SJSA1 (cell line): Measurements from ENCODE around the gene TMC6. TPM values are rescaled to one million over a fixed set of nuclear protein-coding genes. Genes with fewer than 3 reads are reported as not detected.

Experiments used
- DNase-seq, 2 experiments: peaks; one replicate each; pipeline ENCODE4 v3.0.0-alpha.2; 2015 to 2020; ENCODE audit warnings: low spot score in 2 of 2, low read depth in 1 of 2
- H3K27ac ChIP-seq: fragments of 250-450 bp; sonication (Bioruptor Pico); 2 replicates; pipeline ENCODE4 v1.5.1; 2020; ENCODE audit warnings: mild to moderate bottlenecking, moderate library complexity
- H3K27me3 ChIP-seq: fragments of 250-450 bp; sonication (Bioruptor Pico); replicated peaks from 2 replicates; pipeline ENCODE4 v1.5.1; 2020; ENCODE audit warnings: mild to moderate bottlenecking, moderate library complexity
- H3K36me3 ChIP-seq: fragments of 250-450 bp; sonication (Bioruptor Pico); 2 replicates; pipeline ENCODE4 v1.5.1; 2020; ENCODE audit warnings: mild to moderate bottlenecking
- H3K4me1 ChIP-seq: fragments of 250-450 bp; sonication (Bioruptor Pico); replicated peaks from 2 replicates; pipeline ENCODE4 v1.6.1; 2021; ENCODE audit warnings: mild to moderate bottlenecking
- H3K4me3 ChIP-seq: fragments of 250-450 bp; sonication (Bioruptor Pico); 2 replicates; pipeline ENCODE4 v1.5.1; 2020; ENCODE audit warnings: mild to moderate bottlenecking
- H3K9me3 ChIP-seq: fragments of 250-450 bp; sonication (Bioruptor Pico); replicated peaks from 2 replicates; pipeline ENCODE4 v1.5.1; 2020; ENCODE audit warnings: mild to moderate bottlenecking
- total RNA-seq: library from RNA; depleted of rRNA; stranded (reverse); fragments of >200 nt; shearing (Covaris generic); gene quantifications from 2 replicates; pipeline ENCODE4 v1.2.3, GENCODE V29; 2014

The TMC6 gene
- total RNA-seq, 1 experiment from 2014 or later, result 0.53 TPM

GRCh38 chr17:78166416-78166815 is 37.9 kb upstream of the TMC6 start:
- no peaks in the 10 kb centered on the region for H3K9me3 ChIP-seq
- peaks cover 8% of the 10 kb centered on the region for H3K36me3 ChIP-seq
- H3K4me3 ChIP-seq, result no peak overlapping the region
- DNase-seq, result no peak
- no peak overlapping the region for H3K27ac ChIP-seq
- H3K27me3 ChIP-seq, result no peaks in the 10 kb centered on the region
- H3K4me1 ChIP-seq, result peaks cover 20% of the 10 kb centered on the region

- Histone ChIP-seq H3K27me3 (no peaks in the 10 kb centered on the region), H3K4me1 (peaks cover 23% of the 10 kb centered on the region), H3K9me3 (no peaks in the 10 kb centered on the region), H3K36me3 (peaks cover 6% of the 10 kb centered on the region; the same call in 1 of the 2 replicates), H3K27ac (no peak overlapping the region), H3K4me3 (no peak overlapping the region)
- no peak for DNase-seq
These were observed 36.4 kb upstream of the TMC6 start for GRCh38 chr17:78164748-78165607.

- no peak overlapping the region for H3K4me3 ChIP-seq
These were observed 35.6 kb upstream of the TMC6 start for GRCh38 chr17:78163881-78164747.

GRCh38 chr17:78159575-78160158 is 31.1 kb upstream of the TMC6 start:
- Histone ChIP-seq H3K27ac (no peak overlapping the region), H3K4me3 (no peak overlapping the region), H3K4me1 (peaks cover 12% of the 10 kb centered on the region), H3K36me3 (no peaks in the 10 kb centered on the region), H3K27me3 (no peaks in the 10 kb centered on the region), H3K9me3 (no peaks in the 10 kb centered on the region)
- peak; percentile 54 to 56 for DNase-seq

More at GRCh38 chr17:78163881-78164747, 35.6 kb upstream of the TMC6 start:
- no peaks in the 10 kb centered on the region for H3K27me3 ChIP-seq
- H3K9me3 ChIP-seq, result no peaks in the 10 kb centered on the region
- 0 out of 2 replicates have a peak, but pooled peaks cover 3% of the 10 kb centered on the region for H3K36me3 ChIP-seq
- peaks cover 24% of the 10 kb centered on the region for H3K4me1 ChIP-seq
- H3K27ac ChIP-seq, result no peak overlapping the region
- DNase-seq, result no peak

GRCh38 chr17:78154903-78155811 is 26.6 kb upstream of the TMC6 start:
- Histone ChIP-seq H3K27ac (no peak overlapping the region), H3K4me3 (no peak overlapping the region), H3K36me3 (no peaks in the 10 kb centered on the region), H3K9me3 (no peaks in the 10 kb centered on the region), H3K4me1 (peaks cover 11% of the 10 kb centered on the region), H3K27me3 (no peaks in the 10 kb centered on the region)
- no peak for DNase-seq

- Histone ChIP-seq H3K4me1 (no peaks in the 10 kb centered on the region), H3K36me3 (no peaks in the 10 kb centered on the region), H3K27me3 (no peaks in the 10 kb centered on the region), H3K9me3 (no peaks in the 10 kb centered on the region), H3K4me3 (no peak overlapping the region), H3K27ac (no peak overlapping the region)
- no peak for DNase-seq
These were observed 23.0 kb upstream of the TMC6 start for GRCh38 chr17:78151514-78152008.

DNA sequence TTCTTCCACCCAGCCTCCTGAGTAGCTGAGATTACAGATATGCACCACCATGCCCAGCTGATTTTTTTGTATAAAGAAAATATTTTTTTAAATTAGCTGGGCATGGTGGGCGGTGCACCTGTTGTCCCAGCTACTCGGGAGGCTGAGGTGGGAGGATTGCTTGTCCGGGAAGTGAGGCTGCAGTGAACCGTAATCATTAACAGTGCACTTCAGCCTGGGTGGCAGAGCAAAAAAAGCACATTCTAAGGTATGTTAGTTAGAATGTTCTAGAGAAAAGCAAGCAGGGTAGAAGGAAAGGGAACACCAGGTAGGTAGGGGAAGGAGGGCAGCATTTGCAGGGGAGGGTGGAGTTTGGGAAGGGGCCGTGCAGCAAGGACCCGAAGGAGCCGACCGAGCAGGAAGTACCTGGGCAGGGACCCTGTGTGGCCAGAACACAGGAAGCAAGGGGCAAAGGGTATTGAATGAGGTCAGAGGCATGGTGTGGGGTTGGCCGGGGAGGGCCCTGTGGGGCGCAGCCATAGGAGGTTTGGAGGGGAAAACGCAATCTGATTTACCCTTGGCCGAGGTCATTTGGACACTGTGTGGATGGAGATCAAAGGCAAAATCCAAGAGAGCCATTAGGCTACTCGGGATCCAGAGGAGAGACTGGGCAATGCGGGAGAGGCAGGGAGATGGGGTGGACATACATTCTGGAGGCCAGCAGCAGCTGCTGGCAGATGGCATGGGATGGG is 19.9 kb upstream of the TMC6 start:
- no peak overlapping the region for H3K4me3 ChIP-seq
- no peaks in the 10 kb centered on the region for H3K9me3 ChIP-seq
- no peaks in the 10 kb centered on the region for H3K27me3 ChIP-seq
- peaks cover 8% of the 10 kb centered on the region for H3K4me1 ChIP-seq
- no peak for DNase-seq
- H3K27ac ChIP-seq, result no peak overlapping the region
- H3K36me3 ChIP-seq, result no peaks in the 10 kb centered on the region

GRCh38 chr17:78147315-78147998 is 18.9 kb upstream of the TMC6 start:
- Histone ChIP-seq H3K9me3 (no peaks in the 10 kb centered on the region), H3K4me1 (peaks cover 8% of the 10 kb centered on the region), H3K36me3 (no peaks in the 10 kb centered on the region), H3K4me3 (no peak overlapping the region), H3K27me3 (no peaks in the 10 kb centered on the region), H3K27ac (no peak overlapping the region)
- no peak for DNase-seq

DNA sequence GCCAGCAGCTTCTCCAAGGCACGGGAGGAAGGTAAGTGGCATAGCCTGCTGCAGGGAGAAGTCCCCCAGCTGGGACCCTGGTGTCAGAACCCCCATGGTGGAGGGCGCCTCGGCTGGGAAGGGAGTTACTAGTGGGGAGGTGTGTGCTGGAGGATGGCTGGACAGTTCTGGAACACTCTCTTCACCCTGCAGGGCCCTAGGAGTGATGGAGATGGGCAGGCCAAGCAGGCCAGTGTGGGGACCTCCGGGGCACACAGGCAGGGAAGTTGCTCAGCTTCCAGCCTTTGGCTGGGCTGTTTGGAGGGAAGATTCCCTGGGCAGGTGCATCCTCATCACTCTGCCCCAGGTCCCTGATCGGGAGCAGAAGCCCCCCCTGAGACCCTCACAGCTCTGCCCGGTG is 18.3 kb upstream of the TMC6 start:
- Histone ChIP-seq H3K4me1 (peaks cover 8% of the 10 kb centered on the region), H3K27me3 (no peaks in the 10 kb centered on the region), H3K36me3 (no peaks in the 10 kb centered on the region), H3K27ac (no peak overlapping the region), H3K4me3 (no peak overlapping the region), H3K9me3 (no peaks in the 10 kb centered on the region)
- DNase-seq, result no peak

DNA sequence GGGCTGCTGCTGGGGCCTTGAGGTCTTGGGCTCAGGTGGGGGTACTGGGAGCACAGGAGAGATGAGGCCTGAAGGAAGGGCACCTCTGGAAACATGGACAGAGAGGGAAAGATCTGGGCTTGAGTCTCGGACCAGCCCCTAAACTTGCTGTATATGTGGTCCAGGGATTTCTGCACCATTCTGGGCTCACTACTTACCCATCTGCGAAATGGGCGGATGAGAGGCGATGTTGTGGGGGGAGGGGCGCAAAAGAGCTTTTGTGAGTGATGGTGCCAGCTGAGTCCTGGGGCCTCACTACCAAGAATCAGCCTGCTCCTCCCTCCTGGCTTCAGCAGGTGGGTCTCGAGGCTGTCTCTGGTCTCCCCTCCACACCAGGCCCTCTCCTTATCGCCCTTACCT is 17.9 kb upstream of the TMC6 start:
- Histone ChIP-seq H3K9me3 (no peaks in the 10 kb centered on the region), H3K36me3 (no peaks in the 10 kb centered on the region), H3K4me1 (peaks cover 8% of the 10 kb centered on the region), H3K27me3 (no peaks in the 10 kb centered on the region), H3K27ac (no peak overlapping the region), H3K4me3 (no peak overlapping the region)
- DNase-seq, result no peak

DNA sequence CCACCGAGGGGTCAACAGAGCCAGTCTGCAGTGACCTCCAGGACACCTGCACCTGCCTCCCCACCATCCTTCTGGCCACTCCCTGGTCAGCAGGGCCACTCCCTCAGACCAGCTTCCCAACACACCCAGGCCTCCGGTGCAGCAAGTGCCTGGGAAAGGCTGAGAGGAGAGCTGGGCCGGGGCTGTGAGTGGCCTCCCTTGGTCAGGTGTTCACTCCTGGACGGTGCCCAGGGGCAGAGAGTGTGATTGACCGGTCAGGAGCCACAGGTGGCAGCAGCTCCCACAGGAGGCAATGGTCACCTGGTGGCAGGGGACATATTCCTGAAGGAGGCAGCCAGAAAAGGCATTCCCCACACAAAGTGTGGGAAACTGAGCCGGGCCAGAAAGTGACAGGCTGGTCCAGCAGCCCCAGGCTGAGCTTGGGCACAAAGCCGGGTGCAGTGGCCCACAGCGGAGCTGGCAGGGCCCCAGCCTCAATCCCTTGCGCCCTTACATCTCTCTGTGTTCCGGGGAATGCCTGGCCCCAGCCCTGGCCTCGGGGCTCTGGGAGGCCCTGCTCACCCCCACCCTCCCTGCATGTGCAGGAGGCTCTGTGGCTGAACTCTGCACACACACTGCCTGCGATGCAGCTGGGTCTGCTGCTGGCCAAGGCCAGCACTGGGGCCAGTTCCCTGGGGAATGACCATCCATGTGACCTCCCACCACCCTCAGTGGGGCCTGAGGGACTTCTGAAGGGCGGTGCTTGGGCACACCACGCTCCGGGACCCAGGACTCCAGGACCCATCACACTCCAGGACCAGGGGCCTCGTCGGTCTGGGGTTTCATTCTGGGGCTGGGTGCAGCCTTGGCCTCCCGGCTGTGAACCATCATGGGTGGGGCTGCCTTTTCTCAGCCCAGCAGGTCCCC is 16.4 kb upstream of the TMC6 start:
- Histone ChIP-seq H3K9me3 (no peaks in the 10 kb centered on the region), H3K4me3 (no peak overlapping the region), H3K27me3 (no peaks in the 10 kb centered on the region), H3K27ac (no peak overlapping the region), H3K4me1 (peaks cover 13% of the 10 kb centered on the region), H3K36me3 (no peaks in the 10 kb centered on the region)
- DNase-seq, result no peak
